GM21723 (cell line): ENCODE data around the gene LRRN4CL.

Experiments
- ATAC-seq: cut with Tn5 transposase; IDR thresholded peaks from one replicate; pipeline ENCODE4 v1.9.1; 2021; ENCODE audit warnings: mild to moderate bottlenecking, moderate library complexity; ENCODE audit not compliant: unreplicated experiment

Gene LRRN4CL

GRCh38 chr11:62648185-62648966, 41.0 kb downstream of the LRRN4CL start:
- ATAC-seq: no peak

- no peak for ATAC-seq
Measured at GRCh38 chr11:62647609-62648005, 41.7 kb downstream of the LRRN4CL start.

- no peak for ATAC-seq
Measured at GRCh38 chr11:62646825-62647608, 42.3 kb downstream of the LRRN4CL start.

GRCh38 chr11:62645946-62646824, 43.1 kb downstream of the LRRN4CL start, which contains the start of gene GANAB:
GANAB (minus strand) TSS chr11:62646613; CDS start chr11:62646599, 14 bp downstream.
- peak; percentile 89 for ATAC-seq

GRCh38 chr11:62645671-62645945, 43.7 kb downstream of the LRRN4CL start:
- ATAC-seq: no peak

- ATAC-seq: no peak
Measured at GRCh38 chr11:62644220-62644619, 45.1 kb downstream of the LRRN4CL start.
